Tibial nerve (tissue), 3 donors: ENCODE measurements around the gene UNC79.

Experiments used
- CTCF ChIP-seq, 5 experiments: fragments of 200-600 bp in 3 of 5; fragments of 450-650 bp in 2 of 5; sonication (generic) in 3 of 5; IDR thresholded peaks; one replicate each; pipeline ENCODE4 v1.5.1; 2016 to 2019; ENCODE audit warnings: antibody characterized with exemption in 5 of 5, mild to moderate bottlenecking in 3 of 5, moderate library complexity in 2 of 5
- POLR2A ChIP-seq, 2 donors: fragments of 450-650 bp; IDR thresholded peaks; one replicate each; pipeline ENCODE4 v1.6.1; 2017; ENCODE audit warnings: antibody characterized with exemption in 2 of 2, mild to moderate bottlenecking in 2 of 2, moderate library complexity in 2 of 2

GRCh38 chr14:93676416-93676958 is 245.7 kb downstream of the UNC79 start:
- no peak for TF ChIP-seq CTCF (IDR thresholded peaks at IDR 0.05)
- no peak for TF ChIP-seq POLR2A (IDR thresholded peaks at IDR 0.05)
